ENCODE results near the gene MAPKAP1.

DNA sequence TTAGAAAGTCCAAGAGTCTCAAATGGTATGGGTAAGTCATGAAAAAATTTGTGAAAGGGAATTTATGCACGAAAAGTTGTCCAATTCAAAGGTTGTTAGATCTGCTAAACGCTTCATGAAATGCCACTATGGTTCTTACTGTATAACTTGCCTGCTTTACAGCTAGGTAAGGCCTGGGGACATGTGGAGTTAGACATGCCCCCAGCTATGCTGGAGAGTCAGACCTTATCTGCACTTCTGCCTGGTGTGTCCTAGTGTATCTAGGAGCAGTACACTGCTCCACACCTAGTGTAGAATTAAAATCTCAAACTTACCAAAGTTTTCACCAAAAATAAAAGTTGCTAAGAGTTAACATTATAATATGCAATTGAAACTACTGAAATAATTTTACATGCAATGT is 136.8 kb downstream of the MAPKAP1 start:
- TF ChIP-seq, protein P1, sequence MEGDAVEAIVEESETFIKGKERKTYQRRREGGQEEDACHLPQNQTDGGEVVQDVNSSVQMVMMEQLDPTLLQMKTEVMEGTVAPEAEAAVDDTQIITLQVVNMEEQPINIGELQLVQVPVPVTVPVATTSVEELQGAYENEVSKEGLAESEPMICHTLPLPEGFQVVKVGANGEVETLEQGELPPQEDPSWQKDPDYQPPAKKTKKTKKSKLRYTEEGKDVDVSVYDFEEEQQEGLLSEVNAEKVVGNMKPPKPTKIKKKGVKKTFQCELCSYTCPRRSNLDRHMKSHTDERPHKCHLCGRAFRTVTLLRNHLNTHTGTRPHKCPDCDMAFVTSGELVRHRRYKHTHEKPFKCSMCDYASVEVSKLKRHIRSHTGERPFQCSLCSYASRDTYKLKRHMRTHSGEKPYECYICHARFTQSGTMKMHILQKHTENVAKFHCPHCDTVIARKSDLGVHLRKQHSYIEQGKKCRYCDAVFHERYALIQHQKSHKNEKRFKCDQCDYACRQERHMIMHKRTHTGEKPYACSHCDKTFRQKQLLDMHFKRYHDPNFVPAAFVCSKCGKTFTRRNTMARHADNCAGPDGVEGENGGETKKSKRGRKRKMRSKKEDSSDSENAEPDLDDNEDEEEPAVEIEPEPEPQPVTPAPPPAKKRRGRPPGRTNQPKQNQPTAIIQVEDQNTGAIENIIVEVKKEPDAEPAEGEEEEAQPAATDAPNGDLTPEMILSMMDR (conservative IDR thresholded peaks at IDR 0.05 in 1 of 2, IDR thresholded peaks at IDR 0.05 in 1 of 2; ENCODE audit: extremely low read depth in 1 of 2, insufficient read depth in 1 of 2, low read depth in 1 of 2, low read length in 2 of 2), result no peak
- TF ChIP-seq EZH2 (IDR thresholded peaks at IDR 0.05; ENCODE audit: borderline replicate concordance, low read length), result no peak

All from mammary epithelial cell (primary cell).